GM18858 (cell line): Measurements from ENCODE around the gene ENDOG.
"Not testable (repeated sequence)": the region's sequence is repeated elsewhere in the genome, so short reads cannot be mapped to it uniquely, and the experiment has no call there.

Experiments
- ATAC-seq: cut with Tn5 transposase; IDR thresholded peaks from one replicate; pipeline ENCODE4 v1.9.1; 2021; ENCODE audit not compliant: unreplicated experiment

ENDOG gene

DNA sequence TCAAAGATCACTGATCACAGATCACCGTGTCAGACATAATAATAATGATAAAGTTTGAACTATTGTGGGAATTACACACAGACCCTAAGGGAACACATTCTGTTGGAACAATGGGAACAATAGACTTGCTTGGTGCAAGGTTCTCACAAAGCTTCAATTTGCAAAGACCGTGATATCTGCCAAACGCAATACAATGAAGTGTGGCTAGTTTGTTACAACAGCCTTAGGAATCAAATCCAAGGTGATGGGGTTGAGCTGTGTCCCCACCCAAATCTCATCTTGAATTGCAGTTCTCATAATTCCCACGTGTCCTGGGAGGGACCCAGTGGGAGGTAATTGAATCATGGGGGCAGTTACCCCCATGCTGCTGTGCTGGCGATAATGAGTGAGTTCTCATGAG, 42.6 kb downstream of the ENDOG start:
- no peak for ATAC-seq

- no peak for ATAC-seq
Observed at GRCh38 chr9:128861501-128861900, 43.2 kb downstream of the ENDOG start.

- no peak for ATAC-seq
Observed at GRCh38 chr9:128862401-128862851, 44.1 kb downstream of the ENDOG start.

DNA sequence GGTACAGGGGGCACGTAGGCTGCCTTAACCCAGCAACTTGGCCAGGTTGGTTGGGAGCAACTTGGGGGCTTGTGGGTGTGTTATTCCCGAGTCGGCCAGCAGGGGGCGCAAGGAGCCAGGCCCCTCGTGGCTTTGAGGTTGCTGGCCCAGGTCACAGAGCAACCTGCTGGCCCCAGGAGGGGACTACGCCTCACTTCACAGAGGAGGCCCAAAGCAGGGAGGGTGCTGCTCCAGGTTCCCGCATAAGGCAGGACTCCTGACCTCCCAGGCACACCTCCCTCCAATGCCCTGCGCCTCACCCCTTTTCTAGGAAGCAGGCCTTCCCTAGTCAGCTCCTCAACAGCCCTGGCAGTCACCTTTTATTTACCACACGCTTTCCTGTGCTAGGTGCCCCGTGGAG, 45.3 kb downstream of the ENDOG start:
- ATAC-seq: no peak

DNA sequence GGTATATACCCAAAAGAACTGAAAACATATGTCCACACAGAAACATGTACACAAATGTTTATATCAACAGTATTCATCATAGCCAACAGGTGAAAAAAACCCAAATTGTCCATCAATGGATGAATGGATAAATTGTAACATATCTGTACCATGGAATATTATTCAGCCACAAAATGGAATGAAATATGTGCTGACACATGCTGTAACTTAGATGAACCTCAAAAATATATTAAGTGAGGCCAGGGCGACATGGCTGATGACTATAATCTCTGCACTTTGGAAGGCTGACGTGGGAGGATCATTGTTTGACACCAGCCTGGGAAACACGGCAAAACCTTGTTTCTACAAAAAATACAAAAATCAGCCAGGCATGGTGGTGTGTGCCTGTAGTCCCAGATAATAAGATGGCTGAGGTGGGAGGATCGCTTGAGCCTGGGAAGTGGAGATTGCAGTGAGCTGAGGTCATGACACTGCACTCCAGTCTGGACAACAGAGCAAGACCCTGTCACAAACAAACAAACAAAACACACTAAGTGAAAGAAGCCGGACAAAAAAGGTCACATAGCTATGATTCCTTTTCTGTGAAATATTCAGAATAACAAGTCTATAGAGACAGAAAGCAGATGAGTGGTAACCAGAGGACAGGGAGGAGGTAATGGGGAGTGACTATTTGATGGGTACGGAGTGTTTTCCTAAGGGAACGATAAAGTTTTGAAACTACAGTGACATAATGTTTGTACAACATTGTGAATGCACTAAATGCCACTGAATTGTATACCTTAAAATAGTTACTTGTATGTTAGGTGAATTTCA, 52.0 kb downstream of the ENDOG start:
- ATAC-seq: no peak

DNA sequence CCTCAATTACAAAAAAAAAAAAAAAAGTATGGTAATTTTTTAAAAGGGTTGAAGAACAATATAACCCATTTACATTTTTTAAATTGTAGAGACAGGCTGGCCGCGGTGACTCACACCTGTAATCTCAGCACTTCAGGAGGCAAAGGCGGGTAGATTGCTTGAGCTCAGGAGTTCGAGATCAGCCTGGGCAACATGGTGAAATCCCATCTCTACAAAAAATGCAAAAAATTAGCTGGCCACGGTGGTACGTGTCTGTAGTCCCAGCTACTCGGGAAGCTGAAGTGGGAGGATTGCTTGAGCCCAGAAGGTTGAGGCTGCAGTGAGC, 52.6 kb downstream of the ENDOG start:
- ATAC-seq: not testable (repeated sequence)
